Measurements from ENCODE around the gene RFXANK. TPM values are rescaled to one million over a fixed set of nuclear protein-coding genes. Genes with fewer than 3 reads are reported as not detected.

The RFXANK gene
- total RNA-seq, 1 experiment from 2014 or later: 73.4 TPM

- Histone ChIP-seq H3K9me3 (no peaks in the 10 kb centered on the region), H3K36me3 (ENCODE audit: control insufficient read depth, insufficient read depth, low read length) (no peaks in the 10 kb centered on the region), H3K4me1 (no peaks in the 10 kb centered on the region), H3K27me3 (replicated peaks; ENCODE audit: control insufficient read depth, insufficient read depth, low read length) (no peaks in the 10 kb centered on the region), H3K4me3 (ENCODE audit: low read depth, low read length) (no peak overlapping the region)
- intact Hi-C loops (cut with micrococcal nuclease; ENCODE audit: unreplicated experiment): no loop called here
- Mint-ChIP-seq H3K27ac (ENCODE audit: unreplicated experiment) (no peak overlapping the region), H3K27me3 (ENCODE audit: insufficient read depth, unreplicated experiment) (peaks cover 8% of the 10 kb centered on the region), H3K36me3 (ENCODE audit: insufficient read depth, unreplicated experiment) (peaks cover 6% of the 10 kb centered on the region), H3K9me3 (ENCODE audit: unreplicated experiment) (no peaks in the 10 kb centered on the region), H3K4me1 (ENCODE audit: low read depth, unreplicated experiment) (no peaks in the 10 kb centered on the region), H3K4me3 (ENCODE audit: unreplicated experiment) (no peak overlapping the region)
- CTCF ChIA-PET: no interaction called here
- no peak for TF ChIP-seq CTCF (IDR thresholded peaks at IDR 0.05; ENCODE audit: insufficient read depth in 1 of 2, low read depth in 1 of 2, low read length in 1 of 2, severe bottlenecking in 1 of 2, unreplicated experiment in 1 of 2)
- DNase-seq: no peak
- POLR2A ChIA-PET: no interaction called here
- no TSS peak for BruUV-seq (replicated peaks)
These were observed 17.3 kb downstream of the RFXANK start for GRCh38 chr19:19209372-19209771.

- ChIA-PET POLR2A (no interaction called here), CTCF (no interaction called here)
- H3K4me3 ChIP-seq (ENCODE audit: low read depth, low read length): no peak within 1 kb of the TSS
- no peak for DNase-seq
- no peak within 1 kb of the TSS for H3K27ac Mint-ChIP-seq (ENCODE audit: unreplicated experiment)
- no peaks in the 10 kb centered on the region for H3K4me1 ChIP-seq
- H3K9me3 Mint-ChIP-seq (ENCODE audit: unreplicated experiment): no peaks in the 10 kb centered on the region
- no peak for TF ChIP-seq CTCF (IDR thresholded peaks at IDR 0.05; ENCODE audit: insufficient read depth in 1 of 2, low read depth in 1 of 2, low read length in 1 of 2, severe bottlenecking in 1 of 2, unreplicated experiment in 1 of 2)
- intact Hi-C loops (cut with micrococcal nuclease; ENCODE audit: unreplicated experiment): no loop called here
- no peaks in the 10 kb centered on the region for H3K36me3 ChIP-seq (ENCODE audit: control insufficient read depth, insufficient read depth, low read length)
- no peaks in the 10 kb centered on the region for H3K36me3 Mint-ChIP-seq (ENCODE audit: insufficient read depth, unreplicated experiment)
- H3K27me3 ChIP-seq (replicated peaks; ENCODE audit: control insufficient read depth, insufficient read depth, low read length): no peaks in the 10 kb centered on the region
- no peak within 1 kb of the TSS for H3K4me3 Mint-ChIP-seq (ENCODE audit: unreplicated experiment)
- peaks cover 5% of the 10 kb centered on the region for H3K27me3 Mint-ChIP-seq (ENCODE audit: insufficient read depth, unreplicated experiment)
- no peaks in the 10 kb centered on the region for H3K9me3 ChIP-seq
- no TSS peak for BruUV-seq (replicated peaks)
- H3K4me1 Mint-ChIP-seq (ENCODE audit: low read depth, unreplicated experiment): no peaks in the 10 kb centered on the region
These were observed 19.7 kb downstream of the RFXANK start, which contains the start of gene NCAN for GRCh38 chr19:19211499-19212420. NCAN (plus strand) TSS chr19:19211958; CDS start chr19:19216954, 4,996 bp downstream.

- Histone ChIP-seq H3K36me3 (ENCODE audit: control insufficient read depth, insufficient read depth, low read length) (no peaks in the 10 kb centered on the region), H3K4me3 (ENCODE audit: low read depth, low read length) (no peak overlapping the region), H3K27me3 (replicated peaks; ENCODE audit: control insufficient read depth, insufficient read depth, low read length) (no peaks in the 10 kb centered on the region), H3K9me3 (no peaks in the 10 kb centered on the region), H3K4me1 (no peaks in the 10 kb centered on the region)
- H3K36me3 Mint-ChIP-seq (ENCODE audit: insufficient read depth, unreplicated experiment): no peaks in the 10 kb centered on the region
- ChIA-PET POLR2A (no interaction called here), CTCF (no interaction called here)
- H3K9me3 Mint-ChIP-seq (ENCODE audit: unreplicated experiment): no peaks in the 10 kb centered on the region
- H3K27me3 Mint-ChIP-seq (ENCODE audit: insufficient read depth, unreplicated experiment): peaks cover 5% of the 10 kb centered on the region
- H3K4me1 Mint-ChIP-seq (ENCODE audit: low read depth, unreplicated experiment): no peaks in the 10 kb centered on the region
- no peak overlapping the region for H3K4me3 Mint-ChIP-seq (ENCODE audit: unreplicated experiment)
- no peak for DNase-seq
- TF ChIP-seq CTCF (IDR thresholded peaks at IDR 0.05; ENCODE audit: insufficient read depth in 1 of 2, low read depth in 1 of 2, low read length in 1 of 2, severe bottlenecking in 1 of 2, unreplicated experiment in 1 of 2): no peak
- H3K27ac Mint-ChIP-seq (ENCODE audit: unreplicated experiment): no peak overlapping the region
- intact Hi-C loops (cut with micrococcal nuclease; ENCODE audit: unreplicated experiment): no loop called here
- no TSS peak for BruUV-seq (replicated peaks)
These were observed 20.9 kb downstream of the RFXANK start for GRCh38 chr19:19212916-19213315.
